Activated CD4-positive, alpha-beta T cell treated with anti-CD3 and anti-CD28 coated beads, Interleukin-2, amount 50 U/mL, for 24 hours (primary cell): ENCODE results near the gene PDP2.
"Not testable (repeated sequence)": the region's sequence is repeated elsewhere in the genome, so short reads cannot be mapped to it uniquely, and the experiment has no call there.

Experiments used
- DNase-seq, 2 donors: peaks; one replicate each; pipeline ENCODE4 v3.0.0-alpha.2; 2020; ENCODE audit warnings: low read depth in 1 of 2, low spot score in 1 of 2

The PDP2 gene

GRCh38 chr16:66853261-66854139, 26.8 kb upstream of the PDP2 start:
- DNase-seq, result no peak

DNA sequence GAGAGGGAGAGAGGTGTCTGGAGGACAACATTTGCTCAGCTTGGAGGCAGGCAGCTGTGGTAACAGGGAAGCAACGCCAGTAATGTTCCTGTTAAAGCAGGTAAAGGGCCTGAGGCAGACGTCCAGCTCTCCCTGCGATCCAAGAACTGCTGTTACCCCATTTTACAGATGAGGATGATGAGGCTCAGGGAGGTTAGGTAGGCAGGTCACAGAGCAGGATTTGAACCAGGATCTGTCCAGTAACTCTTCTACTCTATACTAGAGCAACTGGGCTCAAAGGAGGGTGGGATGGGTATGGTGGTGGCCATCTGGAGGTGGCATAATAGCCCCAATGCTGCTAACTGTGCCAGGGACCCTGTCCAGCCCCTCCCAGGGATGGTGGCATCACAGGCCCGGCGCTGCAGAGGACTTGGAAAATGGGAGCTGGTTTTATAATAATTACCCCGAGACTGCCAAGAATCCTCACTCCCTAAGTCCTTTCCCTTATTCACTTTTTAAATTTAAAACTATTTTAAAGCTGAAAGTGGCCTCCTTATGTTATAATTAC, 24.1 kb upstream of the PDP2 start:
- DNase-seq, result no peak

GRCh38 chr16:66856801-66857200, 23.5 kb upstream of the PDP2 start:
- no peak for DNase-seq

- DNase-seq, result no peak
Measured at GRCh38 chr16:66857437-66857836, 22.9 kb upstream of the PDP2 start.

DNA sequence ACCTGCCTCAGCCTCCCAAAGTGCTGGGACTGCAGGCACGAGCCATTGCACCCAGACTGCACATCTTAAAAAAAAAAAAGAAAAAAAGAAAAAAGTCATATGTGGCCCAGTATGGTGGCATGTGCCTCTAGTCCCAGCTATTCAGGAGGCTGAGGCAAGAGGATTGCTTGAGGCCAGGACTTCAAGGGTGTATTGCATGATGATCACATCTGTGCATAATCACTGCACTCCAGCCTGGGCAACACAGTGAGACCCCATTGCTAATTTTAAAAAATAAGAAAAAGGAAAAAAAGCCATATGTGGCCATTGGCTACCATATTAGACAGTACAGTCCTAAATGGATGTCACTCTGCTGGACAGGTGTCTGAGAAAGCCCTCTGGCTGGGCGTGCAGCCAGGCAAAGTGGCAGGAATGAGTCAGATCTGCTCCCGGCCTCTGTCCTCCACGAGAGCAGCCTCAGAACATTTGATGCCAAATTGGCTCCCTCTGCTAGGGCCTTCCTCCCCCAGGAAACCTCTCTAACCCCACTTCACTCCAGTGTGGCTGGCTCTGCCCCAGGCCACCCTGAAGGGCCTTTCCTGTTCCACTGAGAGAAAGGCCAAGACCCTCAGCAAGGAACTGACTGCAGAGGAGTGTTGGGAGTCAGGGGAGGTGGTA, 21.4 kb upstream of the PDP2 start:
- no peak for DNase-seq

DNA sequence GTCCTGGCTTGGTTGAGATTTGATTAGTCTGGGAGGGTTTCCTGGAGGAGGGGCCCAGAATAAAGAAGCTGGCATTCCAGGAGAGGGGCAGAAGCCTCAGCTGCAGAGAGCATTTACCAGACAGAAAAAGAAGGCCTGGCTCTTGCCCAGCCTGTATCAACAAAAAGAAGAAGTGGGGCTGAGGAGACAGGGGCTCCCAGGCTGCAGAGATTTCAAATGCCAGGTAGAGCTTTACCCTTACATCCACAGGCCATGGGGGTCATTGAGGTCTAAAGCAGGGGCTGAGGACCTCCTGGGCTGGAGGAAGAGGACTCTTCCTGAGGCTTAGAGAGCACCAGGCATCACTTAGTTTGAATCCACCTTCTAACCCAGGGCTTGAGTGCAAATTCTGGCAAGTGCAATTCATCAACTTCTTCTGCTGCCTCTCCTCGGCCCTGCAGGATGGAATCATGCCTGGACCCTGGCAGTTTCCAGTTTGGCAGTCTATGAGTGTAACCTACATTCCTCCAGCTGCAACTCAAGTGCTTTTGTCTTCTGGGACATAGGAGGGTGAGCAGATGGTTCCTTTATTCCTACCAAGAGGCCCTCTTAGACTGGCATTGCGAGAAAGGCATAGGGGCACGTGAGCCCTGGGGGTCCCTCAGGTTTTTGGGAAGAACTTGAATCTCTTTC, 20.8 kb upstream of the PDP2 start:
- no peak for DNase-seq

GRCh38 chr16:66862023-66862520, 18.2 kb upstream of the PDP2 start:
- no peak for DNase-seq

GRCh38 chr16:66863707-66864106, 16.6 kb upstream of the PDP2 start:
- DNase-seq, result no peak

DNA sequence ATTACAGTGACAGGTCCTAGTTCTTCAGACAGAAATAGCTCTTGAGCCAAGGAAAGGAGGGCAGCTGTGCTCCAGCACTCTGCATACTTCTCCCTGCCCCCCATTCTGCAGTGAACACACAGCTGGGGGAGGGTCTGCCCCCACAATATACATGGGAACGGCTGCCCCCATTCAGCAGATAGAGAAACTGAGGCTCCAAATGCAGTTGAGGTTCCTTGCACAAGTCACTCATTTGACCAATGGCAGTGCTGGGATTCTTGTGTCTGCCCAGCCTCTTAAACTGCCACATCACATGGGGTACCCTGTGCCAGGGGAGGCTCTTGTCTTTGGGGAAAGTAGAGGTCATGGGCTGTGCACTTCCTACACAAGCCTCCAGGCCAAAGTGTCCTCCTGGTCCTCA, 10.9 kb upstream of the PDP2 start:
- DNase-seq, result no peak

GRCh38 chr16:66871363-66871762, 9.0 kb upstream of the PDP2 start:
- DNase-seq, result not testable (repeated sequence)

DNA sequence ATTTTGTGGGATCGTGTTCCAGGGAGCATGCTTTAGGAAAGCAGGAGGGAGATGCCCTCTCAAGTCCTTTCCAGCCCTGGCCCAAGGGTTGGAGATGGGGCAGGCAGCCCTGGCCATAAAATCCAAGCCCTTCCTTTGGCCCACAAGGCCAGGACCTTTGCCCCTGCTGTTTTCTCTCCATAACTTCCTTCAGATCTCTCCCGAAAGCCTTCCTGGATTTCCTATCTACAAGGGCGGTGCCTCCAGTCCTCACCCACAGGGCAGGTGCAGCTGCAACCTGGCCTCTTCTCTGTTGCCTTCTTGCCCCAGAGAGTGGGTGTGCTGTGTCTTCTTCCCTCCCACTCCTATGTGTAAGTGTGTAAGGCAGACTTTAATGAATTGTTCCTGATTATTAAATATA, 8.5 kb upstream of the PDP2 start:
- DNase-seq, result no peak

DNA sequence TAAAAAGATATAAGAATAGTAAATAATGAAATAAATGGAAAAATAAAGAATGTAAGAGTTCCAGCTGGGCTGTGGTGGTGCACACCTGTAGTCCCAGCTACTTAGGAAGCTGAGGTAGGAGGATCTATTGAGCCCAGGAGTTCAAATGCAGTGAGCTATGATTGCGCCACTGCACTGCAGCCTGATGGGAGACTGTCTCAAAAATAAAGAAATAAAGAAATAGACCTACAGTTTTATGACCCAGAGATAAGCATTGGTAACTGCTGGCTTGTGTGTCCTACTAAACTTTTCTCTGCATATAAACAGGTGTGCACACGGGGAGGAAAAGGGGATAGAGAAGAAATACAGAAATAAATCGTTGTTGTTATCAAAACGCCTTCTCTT, 7.8 kb upstream of the PDP2 start:
- no peak for DNase-seq

- peak; percentile 65 to 89 for DNase-seq
Measured at GRCh38 chr16:66872943-66873684, 7.2 kb upstream of the PDP2 start.

- DNase-seq, result no peak
Measured at GRCh38 chr16:66873685-66874055, 6.6 kb upstream of the PDP2 start.

DNA sequence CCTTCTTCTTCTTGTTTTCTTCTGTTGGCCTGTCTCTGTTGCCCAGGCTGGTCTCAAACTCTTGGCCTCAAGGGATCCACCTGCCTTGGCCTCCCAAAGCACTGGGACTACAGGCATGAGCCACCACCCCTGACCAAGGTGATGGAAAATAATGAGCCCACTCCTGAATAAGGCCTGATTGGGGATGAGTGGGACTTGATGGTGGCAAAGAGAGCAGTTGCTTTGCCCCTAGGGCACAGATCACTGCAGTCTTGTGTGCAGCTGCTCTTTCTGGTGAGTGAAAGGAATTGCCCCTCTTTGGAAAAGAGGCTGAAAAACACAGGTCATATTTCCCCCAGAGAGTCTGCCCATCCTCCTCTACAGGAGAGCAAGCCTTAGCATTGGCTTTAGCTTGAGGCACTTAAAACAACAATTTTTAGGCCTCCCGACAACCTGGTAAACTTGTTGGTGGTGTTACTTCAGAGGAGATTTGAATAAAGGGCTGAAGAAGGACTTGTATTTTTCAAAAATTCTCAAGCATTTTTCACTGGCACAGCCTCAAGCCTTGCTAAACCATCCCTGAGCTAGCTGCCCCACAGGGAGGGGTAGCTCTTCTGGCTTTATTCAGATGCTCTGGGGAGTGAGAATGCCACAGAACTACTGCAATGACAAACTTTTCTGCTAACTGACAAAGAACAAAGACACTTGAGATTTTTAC, 6.1 kb upstream of the PDP2 start:
- no peak for DNase-seq

- peak; percentile 30 to 54 for DNase-seq
Measured at GRCh38 chr16:66878067-66878466, 2.2 kb upstream of the PDP2 start.

DNA sequence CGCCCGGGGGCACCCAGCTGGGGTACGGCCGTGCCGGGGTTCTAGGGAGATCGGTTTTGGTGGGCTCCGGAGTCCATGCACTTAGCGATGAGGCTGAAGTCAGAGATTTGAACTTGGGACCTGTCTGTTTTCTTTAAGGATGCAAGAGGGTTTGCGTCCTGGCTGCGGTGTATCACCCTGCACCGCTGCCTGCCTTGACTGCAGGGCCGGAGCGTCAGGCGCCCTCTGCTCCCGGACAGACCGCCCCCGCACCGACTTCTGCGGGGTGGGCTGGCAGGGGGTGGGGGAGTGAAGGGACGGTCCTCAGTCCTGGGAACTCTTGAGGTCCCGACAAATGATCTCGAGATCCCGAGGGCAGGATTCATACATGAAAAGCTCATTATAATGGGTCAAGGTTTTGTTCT, 701 bp downstream of the PDP2 start:
- no peak for DNase-seq

DNA sequence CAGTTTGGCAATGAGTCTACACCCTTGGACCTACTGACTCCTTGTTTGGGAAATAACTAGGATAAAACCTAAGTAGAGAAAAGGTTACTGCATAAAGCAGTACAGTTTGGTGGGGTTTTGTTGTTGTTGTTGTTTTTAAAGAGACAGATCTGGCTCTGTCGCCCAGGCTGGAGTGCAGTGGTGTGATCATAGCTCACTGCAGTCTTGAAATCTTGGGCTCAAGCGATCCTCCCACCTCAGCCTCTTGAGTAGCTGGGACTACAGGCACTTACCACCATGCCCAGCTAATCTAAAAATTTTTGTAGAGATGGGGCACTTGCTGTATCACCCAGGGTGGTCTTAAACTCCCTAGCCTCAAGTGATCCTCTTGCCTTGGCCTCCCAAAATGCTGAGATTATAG, 1.2 kb downstream of the PDP2 start:
- no peak for DNase-seq

- no peak for DNase-seq
Measured at GRCh38 chr16:66881964-66882508, 1.7 kb downstream of the PDP2 start.

GRCh38 chr16:66882702-66883101, 2.4 kb downstream of the PDP2 start:
- DNase-seq, result no peak
